ENCODE results near the gene MYH6.

DNA sequence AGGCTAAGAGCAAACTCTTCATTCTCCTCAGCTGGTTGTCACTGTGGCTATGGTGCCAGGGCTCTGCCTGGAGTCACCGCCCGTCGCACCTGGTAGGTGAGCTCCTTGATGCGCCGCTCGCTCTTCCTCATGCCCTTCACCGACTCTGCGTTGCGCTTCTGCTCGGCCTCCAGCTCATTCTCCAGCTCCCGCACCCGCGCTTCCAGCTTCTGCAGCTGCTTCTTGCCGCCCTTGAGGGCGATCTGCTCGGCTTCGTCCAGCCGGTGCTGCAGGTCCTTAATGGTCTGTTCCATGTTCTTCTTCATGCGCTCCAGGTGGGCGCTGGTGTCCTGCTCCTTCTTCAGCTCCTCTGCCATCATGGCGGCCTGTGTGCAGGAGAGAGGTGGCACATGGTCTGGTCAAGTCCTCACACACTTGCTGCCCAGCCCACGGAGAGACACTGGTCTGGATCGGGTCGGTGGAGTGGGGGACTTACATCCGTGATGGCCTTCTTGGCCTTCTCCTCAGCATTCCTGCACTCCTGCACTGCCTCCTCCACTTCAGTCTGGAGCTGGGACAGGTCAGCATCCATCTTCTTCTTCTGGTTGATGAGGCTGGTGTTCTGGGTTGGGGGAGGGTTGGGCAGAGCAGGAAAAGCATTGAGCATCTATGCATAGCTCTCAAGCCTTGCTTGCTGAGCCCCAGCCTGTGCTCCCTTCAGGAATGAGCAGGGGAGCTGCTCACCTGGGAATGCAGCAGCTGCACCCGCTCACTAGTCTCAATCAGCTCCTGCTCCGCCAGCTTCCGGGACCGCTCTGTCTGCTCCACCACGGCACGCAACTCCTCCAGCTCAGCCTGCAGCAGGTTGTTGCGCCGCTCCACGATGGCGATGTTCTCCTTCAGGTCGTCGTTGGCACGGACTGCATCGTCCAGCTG, 7.1 kb upstream of the MYH6 start:
- TF ChIP-seq, protein P1, sequence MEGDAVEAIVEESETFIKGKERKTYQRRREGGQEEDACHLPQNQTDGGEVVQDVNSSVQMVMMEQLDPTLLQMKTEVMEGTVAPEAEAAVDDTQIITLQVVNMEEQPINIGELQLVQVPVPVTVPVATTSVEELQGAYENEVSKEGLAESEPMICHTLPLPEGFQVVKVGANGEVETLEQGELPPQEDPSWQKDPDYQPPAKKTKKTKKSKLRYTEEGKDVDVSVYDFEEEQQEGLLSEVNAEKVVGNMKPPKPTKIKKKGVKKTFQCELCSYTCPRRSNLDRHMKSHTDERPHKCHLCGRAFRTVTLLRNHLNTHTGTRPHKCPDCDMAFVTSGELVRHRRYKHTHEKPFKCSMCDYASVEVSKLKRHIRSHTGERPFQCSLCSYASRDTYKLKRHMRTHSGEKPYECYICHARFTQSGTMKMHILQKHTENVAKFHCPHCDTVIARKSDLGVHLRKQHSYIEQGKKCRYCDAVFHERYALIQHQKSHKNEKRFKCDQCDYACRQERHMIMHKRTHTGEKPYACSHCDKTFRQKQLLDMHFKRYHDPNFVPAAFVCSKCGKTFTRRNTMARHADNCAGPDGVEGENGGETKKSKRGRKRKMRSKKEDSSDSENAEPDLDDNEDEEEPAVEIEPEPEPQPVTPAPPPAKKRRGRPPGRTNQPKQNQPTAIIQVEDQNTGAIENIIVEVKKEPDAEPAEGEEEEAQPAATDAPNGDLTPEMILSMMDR (IDR thresholded peaks at IDR 0.05) = no peak
- no peak for TF ChIP-seq POLR2A (IDR thresholded peaks at IDR 0.05)

Measured in esophagus squamous epithelium (tissue), 4 donors.